GM23338 (cell line): Measurements from ENCODE around the gene SCAF4. TPM values are rescaled to one million over a fixed set of nuclear protein-coding genes. Genes with fewer than 3 reads are reported as not detected.

ENCODE experiments used
- ATAC-seq: fragments of 200-7000 bp; cut with Tn5 transposase; 3 replicates; pipeline ENCODE4 v1.9.1; 2020
- DNase-seq: peaks from one replicate; pipeline ENCODE4 v3.0.0-alpha.2; 2015; ENCODE audit warnings: low spot score
- H2AFZ ChIP-seq: fragments of 200-600 bp; sonication (generic); 2 replicates; pipeline ENCODE4 v1.8.0; 2016; ENCODE audit warnings: antibody characterized with exemption, mild to moderate bottlenecking, moderate library complexity
- H3F3A ChIP-seq: fragments of 200-600 bp; sonication (generic); replicated peaks from 2 replicates; pipeline ENCODE4 v1.8.0; 2017; ENCODE audit warnings: antibody characterized with exemption, mixed run types, low read depth
- H3K27ac ChIP-seq: fragments of 200-600 bp; sonication (generic); 2 replicates; pipeline ENCODE4 v1.6.1; 2016; ENCODE audit warnings: low read depth
- H3K27me3 ChIP-seq: fragments of 200-600 bp; sonication (generic); 2 replicates; pipeline ENCODE4 v1.8.0; 2016; ENCODE audit warnings: mild to moderate bottlenecking, mixed run types, moderate library complexity; ENCODE audit not compliant: insufficient read depth
- H3K36me3 ChIP-seq: fragments of 200-600 bp; sonication (generic); 2 replicates; pipeline ENCODE4 v1.8.0; 2016; ENCODE audit warnings: mild to moderate bottlenecking; ENCODE audit not compliant: insufficient read depth
- H3K4me1 ChIP-seq: fragments of 200-600 bp; sonication (generic); 2 replicates; pipeline ENCODE4 v1.8.0; 2016; ENCODE audit warnings: mild to moderate bottlenecking, moderate library complexity; ENCODE audit not compliant: insufficient read depth
- H3K4me2 ChIP-seq: fragments of 200-600 bp; sonication (generic); 2 replicates; pipeline ENCODE4 v1.7.1; 2017; ENCODE audit warnings: mixed run types
- H3K4me3 ChIP-seq: fragments of 200-600 bp; sonication (generic); 2 replicates; pipeline ENCODE4 v1.6.1; 2016; ENCODE audit warnings: mixed run types
- H3K79me2 ChIP-seq: fragments of 200-600 bp; sonication (generic); replicated peaks from 2 replicates; pipeline ENCODE4 v1.8.0; 2017; ENCODE audit warnings: mild to moderate bottlenecking; ENCODE audit not compliant: insufficient read depth
- H3K9me2 ChIP-seq: fragments of 200-600 bp; sonication (generic); 2 replicates; pipeline ENCODE4 v1.8.0; 2017; ENCODE audit not compliant: insufficient read depth
- H4K20me1 ChIP-seq: fragments of 200-600 bp; sonication (generic); replicated peaks from 2 replicates; pipeline ENCODE4 v1.8.0; 2017; ENCODE audit warnings: mild to moderate bottlenecking; ENCODE audit not compliant: insufficient read depth
- H3K27ac Mint-ChIP-seq: 2 replicates; pipeline ENCODE4 v1.8.0; 2020; ENCODE audit warnings: inconsistent platforms, mild to moderate bottlenecking, moderate library complexity, mixed read lengths
- H3K27me3 Mint-ChIP-seq: 3 replicates; pipeline ENCODE4 v1.8.0; 2022; ENCODE audit warnings: low read depth, mild to moderate bottlenecking, moderate library complexity, mixed read lengths, inconsistent platforms; ENCODE audit not compliant: insufficient read depth, poor library complexity
- H3K36me3 Mint-ChIP-seq: 3 replicates; pipeline ENCODE4 v1.8.0; 2021; ENCODE audit warnings: low read depth, mild to moderate bottlenecking, inconsistent platforms, moderate library complexity, mixed read lengths
- H3K4me1 Mint-ChIP-seq: 3 replicates; pipeline ENCODE4 v1.8.0; 2020; ENCODE audit warnings: mild to moderate bottlenecking, inconsistent platforms, mixed read lengths
- H3K4me3 Mint-ChIP-seq: 3 replicates; pipeline ENCODE4 v1.8.0; 2021; ENCODE audit warnings: moderate library complexity, mild to moderate bottlenecking, inconsistent platforms, mixed read lengths
- H3K9me3 Mint-ChIP-seq: 3 replicates; pipeline ENCODE4 v1.8.0; 2020; ENCODE audit warnings: moderate library complexity, mild to moderate bottlenecking, inconsistent platforms, mixed read lengths
- NANOG ChIP-seq: IDR thresholded peaks from 2 replicates; pipeline ENCODE4 v1.6.1; 2016; ENCODE audit warnings: antibody characterized with exemption, borderline replicate concordance
- POLR2AphosphoS5 ChIP-seq: IDR thresholded peaks from 2 replicates; pipeline ENCODE4 v1.6.1; 2016; ENCODE audit warnings: antibody characterized with exemption, low read depth
- REST ChIP-seq: IDR thresholded peaks from one replicate; pipeline ENCODE4 v1.6.1; 2018; ENCODE audit warnings: antibody characterized with exemption; ENCODE audit not compliant: unreplicated experiment
- STAT1 ChIP-seq: IDR thresholded peaks from one replicate; pipeline ENCODE4 v1.6.1; 2016; ENCODE audit warnings: antibody characterized with exemption; ENCODE audit not compliant: unreplicated experiment
- ZNF114 ChIP-seq: fragments of 250-450 bp; sonication (Bioruptor Pico); IDR thresholded peaks from 2 replicates; pipeline ENCODE4 v1.5.0; 2020; ENCODE audit warnings: mild to moderate bottlenecking, moderate library complexity
- ZNF331 ChIP-seq: fragments of 250-450 bp; sonication (Bioruptor Pico); IDR thresholded peaks from 2 replicates; pipeline ENCODE4 v1.5.0; 2020; ENCODE audit warnings: low read depth, mild to moderate bottlenecking, moderate library complexity
- polyA plus RNA-seq: library from polyadenylated mRNA; unstranded; fragments of >200 nt; fragmentation: Nextera tagmentation; extraction: Ambion mirVana; gene quantifications from 2 replicates; pipeline ENCODE4 v1.2.1, GENCODE V29; 2016
- total RNA-seq: library from RNA; depleted of rRNA; stranded (reverse); fragments of >200 nt; shearing (Covaris generic); gene quantifications from 2 replicates; pipeline ENCODE4 v1.2.3, GENCODE V29; 2014
- TF ChIP-seq, protein P1 (sequence below): IDR thresholded peaks from 2 replicates; pipeline ENCODE4 v1.6.1; 2016; ENCODE audit warnings: antibody characterized with exemption

The SCAF4 gene
- total and polyA plus RNA-seq, 2 experiments from 2014 or later, result 29.7 to 45.8 TPM

- TF ChIP-seq REST, result no peak
- TF ChIP-seq NANOG, result no peak
- TF ChIP-seq POLR2AphosphoS5, result no peak
Measured at GRCh38 chr21:31700040-31700439, 31.9 kb downstream of the SCAF4 start (continued).

DNA sequence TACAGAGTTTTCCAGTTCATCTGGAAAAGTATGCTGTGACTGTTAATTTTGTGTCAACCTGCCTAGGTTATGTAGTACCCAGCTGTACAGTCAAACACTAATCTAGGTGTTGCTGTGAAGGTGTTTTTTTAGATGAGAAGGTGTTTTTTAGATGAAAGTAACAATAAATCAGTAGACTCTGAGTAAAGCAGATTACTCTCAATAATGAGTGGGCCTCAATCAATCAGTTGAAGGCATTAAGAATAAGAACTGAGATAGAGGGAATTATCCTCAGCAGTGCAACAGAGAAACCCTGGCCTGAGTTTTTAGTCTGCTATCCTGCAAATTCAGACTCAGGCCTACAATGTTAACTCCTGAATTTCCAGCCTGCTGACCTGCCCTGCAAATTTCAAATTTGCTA, 33.5 kb downstream of the SCAF4 start:
- DNase-seq, result no peak
- H3K36me3 ChIP-seq, result peaks cover 82% of the 10 kb centered on the region
- H3K27ac Mint-ChIP-seq, result no peak overlapping the region
- no peak overlapping the region for H3K4me2 ChIP-seq
- no peaks in the 10 kb centered on the region for H3K9me2 ChIP-seq
- no peaks in the 10 kb centered on the region for H3K4me1 Mint-ChIP-seq
- H3K36me3 Mint-ChIP-seq, result peaks cover 84% of the 10 kb centered on the region
- TF ChIP-seq POLR2AphosphoS5, result no peak
- no peak for TF ChIP-seq STAT1
- TF ChIP-seq REST, result no peak
- TF ChIP-seq, protein P1, sequence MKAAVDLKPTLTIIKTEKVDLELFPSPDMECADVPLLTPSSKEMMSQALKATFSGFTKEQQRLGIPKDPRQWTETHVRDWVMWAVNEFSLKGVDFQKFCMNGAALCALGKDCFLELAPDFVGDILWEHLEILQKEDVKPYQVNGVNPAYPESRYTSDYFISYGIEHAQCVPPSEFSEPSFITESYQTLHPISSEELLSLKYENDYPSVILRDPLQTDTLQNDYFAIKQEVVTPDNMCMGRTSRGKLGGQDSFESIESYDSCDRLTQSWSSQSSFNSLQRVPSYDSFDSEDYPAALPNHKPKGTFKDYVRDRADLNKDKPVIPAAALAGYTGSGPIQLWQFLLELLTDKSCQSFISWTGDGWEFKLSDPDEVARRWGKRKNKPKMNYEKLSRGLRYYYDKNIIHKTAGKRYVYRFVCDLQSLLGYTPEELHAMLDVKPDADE, result no peak
- no peak for TF ChIP-seq ZNF114
- TF ChIP-seq ZNF331 (CRISPR knock-in tag), result no peak
- no peak for TF ChIP-seq NANOG
- H2AFZ ChIP-seq, result no peak overlapping the region
- H3K4me3 Mint-ChIP-seq, result no peak overlapping the region
- H3K27me3 Mint-ChIP-seq, result no peaks in the 10 kb centered on the region
- peaks cover 15% of the 10 kb centered on the region for H4K20me1 ChIP-seq
- no peaks in the 10 kb centered on the region for H3F3A ChIP-seq
- no peaks in the 10 kb centered on the region for H3K9me3 Mint-ChIP-seq
- H3K27me3 ChIP-seq, result no peaks in the 10 kb centered on the region
- ATAC-seq, result no peak
- no peaks in the 10 kb centered on the region for H3K4me1 ChIP-seq
- no peak overlapping the region for H3K27ac ChIP-seq
- peaks cover 32% of the 10 kb centered on the region for H3K79me2 ChIP-seq
- H3K4me3 ChIP-seq, result no peak overlapping the region
